CD4-positive, alpha-beta T cell treated with Interferon gamma for 1 hour (primary cell): ENCODE measurements around the gene LMO1.

ENCODE experiments used
- DNase-seq: peaks from one replicate; pipeline ENCODE4 v3.0.0-alpha.2; 2020

Gene LMO1

DNA sequence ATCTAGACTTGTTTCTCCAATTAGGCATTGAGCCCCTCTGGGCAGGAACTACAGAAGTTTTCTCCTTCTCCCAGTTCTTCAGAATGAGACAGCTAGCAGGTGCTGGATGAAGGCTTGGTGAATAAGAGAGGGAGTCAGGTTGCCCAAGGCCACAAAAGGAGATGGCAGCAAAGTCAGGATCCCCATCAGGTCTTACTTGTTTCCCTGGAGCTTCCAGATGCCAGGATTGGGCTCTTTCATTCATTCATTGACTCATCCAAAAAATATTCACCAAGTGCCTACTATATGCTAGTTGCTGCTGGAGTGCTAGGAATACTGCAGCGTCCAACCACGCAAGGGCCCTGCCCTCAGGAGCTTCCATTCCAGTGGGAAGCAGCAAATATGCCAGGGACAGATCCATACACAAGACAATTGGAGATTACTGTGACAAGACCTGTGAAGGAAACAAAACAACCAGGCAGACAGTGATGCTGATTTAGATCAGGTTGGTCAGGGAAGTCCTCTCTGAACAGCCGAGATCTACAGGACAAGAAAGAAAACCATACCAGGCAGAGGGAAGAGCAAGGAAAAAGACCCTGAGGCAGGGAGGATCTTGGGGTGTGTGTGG is 24.6 kb upstream of the LMO1 start:
- DNase-seq: no peak

DNA sequence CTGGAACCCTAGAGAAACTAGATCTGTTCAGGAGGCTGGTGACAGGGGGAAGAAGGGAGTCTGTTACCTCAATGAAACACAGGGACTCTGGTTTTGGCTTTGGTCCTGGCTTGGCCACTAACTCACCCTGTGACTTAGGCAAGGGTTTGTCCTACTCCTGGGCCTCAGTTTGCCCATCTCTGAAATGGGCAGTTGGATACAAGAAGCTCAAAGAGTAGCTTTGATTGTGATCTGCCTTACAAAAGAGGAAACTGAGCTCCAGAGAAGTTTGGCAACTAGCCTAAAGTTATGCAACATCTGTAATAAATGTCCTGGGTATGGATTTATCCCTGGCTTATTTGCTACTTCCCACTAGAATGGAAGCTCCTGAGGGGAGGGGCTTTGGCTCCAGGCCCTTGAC is 24.0 kb upstream of the LMO1 start:
- no peak for DNase-seq

DNA sequence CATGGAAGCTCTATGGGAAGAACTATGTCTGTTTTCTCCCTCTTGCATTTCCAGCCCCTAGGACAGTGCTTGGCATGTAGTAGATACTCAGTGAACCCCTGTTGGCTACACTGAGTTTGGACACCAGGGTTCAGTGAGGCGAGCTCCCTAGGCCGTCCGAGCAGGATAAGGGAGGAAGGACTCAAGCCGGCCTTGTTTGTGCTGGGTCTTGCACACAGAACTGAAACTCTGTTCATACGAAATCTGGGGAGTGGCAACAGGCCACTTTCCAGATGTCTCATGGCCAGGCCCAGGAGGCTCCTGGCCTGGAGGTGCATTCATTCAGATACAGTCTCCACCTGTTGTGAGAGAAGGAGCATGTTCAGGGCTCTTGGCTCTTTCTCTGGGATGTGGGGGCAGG is 23.6 kb upstream of the LMO1 start:
- DNase-seq: no peak

DNA sequence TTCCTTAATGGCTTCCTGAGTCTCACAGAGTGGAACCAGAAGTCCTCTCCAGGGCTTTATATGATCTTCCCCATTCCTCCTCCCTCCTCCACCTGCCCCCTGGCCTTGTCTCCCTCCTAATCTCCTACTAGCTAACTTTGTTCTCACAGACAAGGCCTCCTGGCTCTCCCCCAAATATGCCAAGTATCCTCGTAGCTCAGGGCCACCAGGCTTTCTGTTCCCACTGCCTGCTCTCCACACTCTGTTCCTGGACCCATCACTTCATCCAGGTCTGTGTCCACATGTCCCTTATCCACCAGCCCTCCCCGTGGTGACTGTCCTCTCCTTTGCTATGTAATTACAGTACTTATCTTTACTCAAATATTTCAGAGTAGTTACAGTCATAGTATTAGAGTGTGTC is 23.2 kb upstream of the LMO1 start:
- no peak for DNase-seq

DNA sequence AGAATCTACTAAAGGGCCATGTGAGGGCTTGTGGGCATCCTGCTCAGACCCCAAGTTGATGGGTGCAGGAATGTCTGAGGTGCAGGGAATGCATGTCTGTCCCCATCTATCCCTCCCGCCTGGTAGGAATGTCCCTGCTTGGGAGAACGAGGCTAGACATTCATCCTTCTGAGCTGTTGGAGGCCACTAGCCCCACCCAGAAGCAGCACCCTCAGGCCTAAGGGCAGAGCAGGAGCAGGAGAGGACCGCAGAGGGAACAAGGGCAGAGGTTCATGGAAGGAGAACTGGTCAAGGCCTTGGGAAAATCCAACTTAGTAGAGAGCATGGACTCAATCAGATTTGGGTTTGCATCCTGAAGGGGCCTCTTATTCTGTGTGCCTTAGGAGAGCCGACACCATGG is 22.1 kb upstream of the LMO1 start:
- DNase-seq: no peak

DNA sequence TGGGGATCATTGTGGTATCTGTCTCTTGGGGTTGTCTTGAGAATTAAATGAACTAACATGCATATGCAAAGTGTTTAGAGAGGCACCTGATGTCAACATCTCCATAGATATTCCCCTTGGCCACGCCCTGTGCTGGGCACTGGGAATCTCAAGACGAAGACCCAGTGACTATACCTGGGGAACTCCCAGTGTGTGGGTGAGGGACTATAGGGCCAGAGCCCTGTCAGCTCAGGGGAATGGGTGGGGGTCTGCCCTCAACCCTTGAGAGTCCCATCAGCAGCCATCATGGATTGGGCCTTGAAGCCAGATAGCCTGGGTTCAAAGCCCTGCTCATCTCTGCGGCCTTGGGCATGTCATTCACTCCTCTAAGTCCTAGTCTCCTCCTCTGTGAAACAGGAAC is 21.6 kb upstream of the LMO1 start:
- no peak for DNase-seq

DNA sequence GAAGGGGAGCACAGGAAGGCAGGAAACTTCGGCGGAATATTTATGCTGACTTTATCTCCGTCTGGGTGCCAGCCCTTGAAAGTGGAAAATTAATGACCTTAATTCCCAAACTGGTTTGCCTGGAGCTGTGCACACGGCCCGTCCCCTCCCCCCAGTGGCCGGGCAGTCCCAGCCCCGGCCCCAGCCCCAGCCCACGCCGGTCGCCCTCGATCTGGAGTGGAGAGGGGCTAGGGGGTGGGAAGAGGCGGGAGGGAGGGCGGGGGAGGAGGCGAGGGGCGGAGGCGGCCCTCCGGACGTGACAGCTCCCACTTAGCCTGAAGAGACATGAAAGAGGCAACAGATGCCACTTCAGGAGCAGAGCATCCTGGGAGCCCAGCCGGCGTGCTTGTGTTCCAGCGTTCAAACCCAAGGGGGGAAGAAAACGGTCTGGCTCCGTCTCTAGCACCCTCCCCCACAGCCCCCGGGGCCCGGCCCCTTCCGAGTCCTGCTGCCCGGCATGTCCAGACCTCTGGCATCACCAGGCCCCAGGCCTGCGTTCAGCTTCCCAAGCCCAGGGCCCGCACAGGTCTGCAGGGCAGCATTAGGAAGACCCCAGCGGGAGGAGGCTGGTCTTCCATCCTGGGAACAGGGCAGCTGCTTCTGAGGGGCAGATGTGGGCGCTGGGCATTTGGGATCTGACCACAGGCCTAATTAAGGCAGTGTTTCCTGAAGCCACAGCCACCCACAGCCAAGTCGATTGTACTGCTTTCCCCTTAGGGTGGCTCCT is 20.0 kb upstream of the LMO1 start:
- no peak for DNase-seq

DNA sequence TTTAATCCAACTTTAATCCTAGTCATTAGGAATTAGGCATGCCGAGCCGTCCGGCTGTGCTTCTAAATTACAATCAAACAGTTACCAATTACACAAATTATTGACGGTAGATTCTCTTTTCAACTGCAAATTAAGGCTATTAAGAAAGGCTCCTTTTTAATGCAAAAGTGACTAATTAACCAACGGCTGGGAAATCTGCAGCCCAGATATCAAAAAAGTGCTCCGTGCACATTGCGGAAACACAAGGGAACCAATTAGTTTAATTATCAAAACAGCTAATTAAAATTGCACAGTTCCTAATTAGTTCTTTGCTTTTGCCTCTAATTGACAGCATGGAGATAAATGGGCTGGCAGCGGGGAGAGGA is 19.4 kb upstream of the LMO1 start:
- DNase-seq: no peak

DNA sequence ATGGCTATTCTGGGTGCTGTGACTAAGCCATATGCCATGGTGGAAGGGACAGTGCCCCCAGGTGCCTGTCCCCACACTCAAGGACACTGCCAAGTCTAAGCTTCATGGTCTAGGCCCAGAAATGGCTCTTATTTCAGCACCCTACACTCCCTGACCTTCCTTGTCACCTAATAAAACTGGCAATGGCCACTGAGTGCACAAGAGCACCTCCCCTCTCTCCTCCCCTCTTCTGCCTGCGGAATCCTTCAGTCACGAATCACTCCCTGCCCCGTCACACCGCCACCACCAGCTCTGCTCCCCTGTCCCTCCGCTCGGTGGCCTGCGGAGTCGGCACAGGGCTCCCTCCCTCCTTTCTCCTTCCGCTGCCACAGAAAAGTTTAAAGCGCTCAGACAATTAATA is 19.0 kb upstream of the LMO1 start:
- no peak for DNase-seq

DNA sequence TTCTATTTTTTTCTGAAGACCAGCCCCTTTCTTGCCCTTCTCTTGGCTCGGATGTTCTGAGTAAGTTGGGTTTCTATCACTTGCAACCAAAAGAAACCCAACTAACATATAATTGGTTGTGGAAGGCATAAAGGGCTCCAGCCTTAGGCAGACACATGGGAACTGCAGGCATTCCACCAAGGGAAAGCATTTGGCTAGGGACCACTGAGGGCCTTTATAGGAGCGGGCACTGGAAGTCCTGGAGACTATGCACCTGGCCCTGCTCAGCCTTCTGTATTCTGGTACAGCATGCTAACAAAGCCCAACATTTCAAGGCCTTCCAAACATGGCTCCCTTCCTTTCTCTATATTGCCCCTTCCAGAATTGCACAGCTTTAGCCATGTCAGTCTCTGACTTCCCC is 17.6 kb upstream of the LMO1 start:
- DNase-seq: no peak

DNA sequence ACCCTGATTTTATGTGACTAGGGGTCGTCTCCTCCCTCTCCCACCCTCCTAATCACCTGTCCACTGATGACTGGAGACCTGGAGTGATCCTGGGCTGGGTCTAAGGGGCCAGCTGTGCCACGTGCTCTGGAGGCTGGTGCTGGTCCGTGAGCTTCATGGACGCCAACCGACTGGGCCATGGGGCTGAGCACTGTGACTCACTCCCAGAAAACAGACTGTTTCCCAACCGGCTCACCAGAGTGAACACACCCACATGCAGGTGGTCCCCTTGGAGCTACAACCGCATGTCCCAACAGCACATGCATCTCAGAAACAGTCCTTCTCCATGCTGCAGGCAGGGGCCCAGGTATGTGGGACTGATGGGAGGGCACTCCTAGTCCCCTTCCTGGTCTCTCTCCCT is 14.0 kb upstream of the LMO1 start:
- no peak for DNase-seq

DNA sequence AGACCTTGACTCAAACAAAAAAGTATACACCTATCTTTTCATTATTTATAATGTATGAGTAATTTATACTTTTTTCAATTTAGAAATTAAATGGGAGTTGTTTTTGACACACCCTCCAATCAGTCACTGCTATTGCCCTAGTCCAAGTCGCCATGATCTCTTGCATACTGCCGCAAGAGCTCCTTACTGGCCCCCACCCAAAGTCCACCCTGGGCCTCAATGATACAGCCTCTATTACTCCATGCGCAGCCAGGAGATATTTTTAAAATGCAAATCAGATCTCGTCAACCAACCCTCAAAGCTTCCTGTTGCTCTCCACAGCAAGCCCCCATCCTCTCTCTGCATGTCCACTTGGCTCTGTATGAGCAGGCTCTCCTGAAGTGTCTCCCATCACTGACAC is 12.8 kb upstream of the LMO1 start:
- no peak for DNase-seq

DNA sequence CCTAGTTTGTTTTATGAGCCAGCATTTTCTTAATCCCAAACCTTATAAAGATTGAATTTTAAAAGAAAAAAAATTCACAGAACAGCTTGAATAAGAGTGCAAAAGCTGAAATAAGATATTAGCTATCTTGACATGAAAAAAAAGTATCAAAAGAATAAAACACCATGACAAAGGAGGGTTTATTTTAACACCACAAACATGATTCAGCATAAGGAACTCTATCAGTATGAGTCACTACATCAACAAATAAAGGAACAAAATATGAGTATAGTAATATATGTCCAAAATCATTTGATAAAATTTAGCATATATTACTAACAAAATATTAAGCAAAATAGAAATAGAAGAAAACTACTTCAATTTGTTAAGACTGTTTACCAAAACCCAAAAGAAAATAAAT is 9.6 kb upstream of the LMO1 start:
- DNase-seq: no peak

DNA sequence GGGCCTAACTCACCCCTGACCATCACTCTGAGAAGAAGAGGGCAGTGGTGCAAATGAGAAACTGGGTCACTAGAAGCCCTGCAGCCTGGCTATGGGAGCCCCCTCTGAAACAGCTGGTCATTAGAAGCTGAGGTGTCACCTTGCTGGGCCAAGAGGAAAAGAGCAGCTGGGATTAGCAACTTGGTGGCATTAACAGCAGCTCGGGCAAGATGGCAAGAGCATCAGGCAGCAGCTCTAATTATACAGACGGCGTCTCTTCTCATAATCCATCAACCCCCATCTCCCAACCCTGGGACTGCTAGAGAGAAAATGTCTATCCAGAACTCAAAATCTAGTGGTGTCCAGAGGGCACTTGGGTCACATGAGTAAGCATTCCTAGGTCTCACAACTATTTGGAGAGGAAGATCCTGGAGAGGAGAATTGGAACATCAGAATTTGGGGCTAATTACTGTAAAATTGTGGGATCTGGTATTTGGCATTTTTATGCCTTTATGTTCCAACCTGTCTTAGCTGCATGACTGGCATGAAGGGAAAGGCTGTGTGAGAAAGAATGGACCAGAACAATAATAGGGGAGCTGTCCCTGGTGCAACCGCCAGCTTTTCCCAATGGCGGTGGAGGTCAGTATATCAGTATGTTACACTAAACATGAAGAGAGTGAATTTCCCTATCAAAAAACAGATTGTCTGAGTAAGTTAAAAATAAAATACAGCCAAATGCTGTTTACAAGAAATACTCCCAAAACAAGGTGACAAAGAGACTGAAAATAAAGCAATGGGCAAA is 7.6 kb upstream of the LMO1 start:
- DNase-seq: no peak

DNA sequence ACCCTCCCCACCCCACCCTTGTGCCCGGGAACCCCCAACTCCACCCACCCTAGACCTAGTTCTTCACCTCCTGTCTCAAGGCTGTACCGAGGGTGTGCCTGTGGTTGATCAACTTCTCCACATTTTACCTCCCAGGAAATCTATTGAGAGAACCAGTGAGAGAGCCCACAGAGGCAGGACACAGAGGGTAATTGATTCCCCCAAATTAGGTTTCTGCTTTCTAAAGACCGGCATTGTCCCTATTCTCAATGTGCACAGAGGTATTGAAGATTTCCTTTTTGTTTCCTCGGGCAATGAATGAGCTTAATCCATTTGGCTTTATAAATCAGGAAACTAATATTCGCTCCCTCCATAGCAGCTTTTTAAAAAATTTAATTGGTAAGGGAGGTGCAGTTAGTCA is 6.0 kb upstream of the LMO1 start:
- no peak for DNase-seq

DNA sequence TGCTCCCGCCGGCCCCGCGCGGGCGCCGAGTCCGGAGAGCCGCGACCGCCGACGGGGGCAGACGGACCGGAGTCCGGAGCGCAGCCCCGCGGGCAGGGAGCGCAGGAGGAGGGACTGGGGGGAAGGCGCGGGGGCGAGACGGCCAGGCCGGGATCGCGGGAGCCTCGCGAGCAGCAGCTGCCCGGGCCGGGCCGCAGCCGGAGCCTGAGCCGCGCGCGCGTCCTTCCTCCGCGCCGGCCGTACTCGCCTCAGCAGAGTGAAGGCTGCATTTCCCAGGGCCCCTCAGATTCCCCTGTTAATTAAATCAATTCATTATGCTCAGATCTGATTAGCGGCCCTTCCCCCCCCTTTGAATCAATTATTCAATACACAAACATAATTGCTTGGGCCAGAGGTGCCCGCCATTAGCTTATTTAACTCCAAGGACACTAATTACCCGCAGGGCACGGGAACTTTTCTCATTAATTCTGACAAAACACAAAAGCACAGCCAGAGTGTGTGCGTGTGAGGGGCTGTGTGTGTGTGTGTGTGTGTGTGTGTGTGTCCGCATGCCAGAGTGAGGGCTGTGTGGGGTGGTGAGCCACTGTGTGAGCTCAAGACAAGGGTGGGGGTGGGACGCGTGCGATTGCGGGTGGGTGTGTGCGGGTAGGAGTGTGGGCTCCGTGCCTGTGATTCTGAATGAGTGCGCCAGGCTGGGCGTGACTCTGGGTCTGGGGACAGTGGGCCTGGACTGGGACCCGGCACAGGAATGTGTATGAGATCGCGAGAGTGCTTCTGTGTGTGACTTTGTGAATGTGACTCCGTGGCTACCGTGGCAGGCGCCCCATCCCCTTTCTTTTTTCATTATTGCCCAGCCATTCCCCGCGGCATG is 5.1 kb upstream of the LMO1 start:
- no peak for DNase-seq

DNA sequence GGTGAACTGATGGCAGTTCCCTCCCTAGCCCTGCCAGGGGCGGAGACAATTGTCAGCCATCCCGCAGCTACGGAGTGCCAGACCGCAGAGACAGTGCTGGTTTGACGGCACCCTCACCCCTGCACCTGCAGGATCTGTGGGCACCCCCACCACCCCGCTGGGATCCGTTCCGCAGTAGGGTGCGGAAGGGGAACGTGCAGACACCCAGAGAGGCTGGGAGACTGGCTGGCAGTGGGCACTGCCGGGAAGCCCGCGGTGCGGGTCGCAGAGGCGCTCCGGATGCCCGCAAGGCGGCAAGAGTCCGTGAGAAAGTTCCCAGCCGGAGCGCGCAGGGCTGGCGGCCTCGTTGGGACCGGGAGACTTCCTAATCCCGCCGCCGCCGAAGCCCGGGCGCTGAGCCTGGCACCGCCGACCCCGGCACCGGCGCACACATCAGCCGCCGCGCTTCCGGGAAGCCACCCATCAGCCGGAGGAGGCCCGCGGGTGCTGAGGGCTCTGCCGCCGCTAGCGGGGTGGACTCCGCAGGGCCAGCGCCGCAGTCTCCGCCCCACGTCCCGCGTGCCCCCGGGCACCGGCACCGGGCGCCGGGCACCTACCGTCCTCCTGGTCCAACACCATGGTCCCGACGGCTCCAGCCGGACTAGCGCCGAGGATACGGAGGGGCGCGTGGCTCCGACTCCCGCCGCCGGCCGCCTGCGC is 4.3 kb upstream of the LMO1 start:
- no peak for DNase-seq

DNA sequence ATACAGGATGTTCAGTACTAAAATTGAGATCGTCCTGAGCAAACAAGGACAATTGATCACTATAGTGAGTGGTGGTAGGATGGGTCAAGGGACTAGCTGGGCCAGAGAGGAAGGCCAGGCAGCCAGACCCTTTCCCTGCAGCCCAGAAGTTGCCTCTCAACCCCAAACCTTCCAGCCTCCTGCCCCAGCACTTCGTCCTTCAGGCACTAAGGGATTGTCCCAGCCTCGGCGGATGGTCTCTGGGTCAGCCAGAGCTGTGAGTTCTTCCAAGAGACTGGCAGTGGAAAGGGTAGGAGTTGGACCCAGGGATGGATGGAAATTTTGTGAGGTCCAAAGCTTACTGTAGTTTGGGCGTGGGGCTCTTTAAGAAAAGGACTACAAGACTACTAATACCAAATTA is 3.6 kb upstream of the LMO1 start:
- DNase-seq: no peak

DNA sequence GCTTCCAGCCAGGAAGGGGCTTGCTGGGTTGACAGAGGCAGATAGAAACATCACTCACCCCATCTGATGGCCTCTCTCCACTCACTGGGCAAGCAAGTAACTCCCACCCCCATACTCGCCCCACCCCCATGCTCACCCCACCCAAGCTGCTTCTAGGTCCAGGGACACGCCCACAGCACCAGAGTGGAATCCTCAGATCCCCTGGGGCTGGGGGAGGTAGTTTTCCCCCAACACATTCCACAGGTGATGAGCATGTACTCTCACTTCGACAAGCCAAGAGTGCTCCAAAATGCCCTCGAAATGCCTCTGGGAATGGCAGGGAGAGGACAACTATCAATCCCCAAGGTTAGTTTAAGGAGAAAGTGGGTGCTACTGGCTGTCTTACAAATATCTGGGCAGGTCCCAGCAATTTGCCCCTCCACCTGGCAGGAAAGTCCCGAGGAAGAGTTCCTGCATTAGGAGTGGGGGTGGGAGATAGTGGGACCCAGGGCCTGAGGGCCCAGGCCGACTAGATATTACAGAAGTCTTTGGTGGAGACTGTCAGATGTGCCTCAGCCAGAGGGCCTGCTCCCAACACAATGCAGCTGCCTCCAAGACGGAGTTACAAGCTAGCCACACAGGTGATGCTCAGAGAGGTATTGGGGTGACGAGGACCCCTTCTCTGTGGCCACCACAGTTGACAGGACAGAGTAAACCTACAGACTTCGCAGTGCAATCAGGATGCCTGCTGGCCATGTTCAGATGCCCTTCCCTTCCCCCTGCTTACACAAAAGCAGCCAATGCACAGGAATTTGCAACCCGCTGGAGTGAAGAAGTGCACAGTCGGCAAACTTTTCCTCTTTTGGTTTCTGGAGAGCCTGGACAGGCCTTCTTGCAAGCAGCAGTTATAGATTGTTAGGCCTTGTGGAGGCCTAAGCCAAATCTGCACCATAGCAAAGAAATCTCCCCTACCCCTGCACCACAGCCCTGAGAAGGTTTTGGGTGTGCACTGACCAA is 2.9 kb upstream of the LMO1 start:
- no peak for DNase-seq

DNA sequence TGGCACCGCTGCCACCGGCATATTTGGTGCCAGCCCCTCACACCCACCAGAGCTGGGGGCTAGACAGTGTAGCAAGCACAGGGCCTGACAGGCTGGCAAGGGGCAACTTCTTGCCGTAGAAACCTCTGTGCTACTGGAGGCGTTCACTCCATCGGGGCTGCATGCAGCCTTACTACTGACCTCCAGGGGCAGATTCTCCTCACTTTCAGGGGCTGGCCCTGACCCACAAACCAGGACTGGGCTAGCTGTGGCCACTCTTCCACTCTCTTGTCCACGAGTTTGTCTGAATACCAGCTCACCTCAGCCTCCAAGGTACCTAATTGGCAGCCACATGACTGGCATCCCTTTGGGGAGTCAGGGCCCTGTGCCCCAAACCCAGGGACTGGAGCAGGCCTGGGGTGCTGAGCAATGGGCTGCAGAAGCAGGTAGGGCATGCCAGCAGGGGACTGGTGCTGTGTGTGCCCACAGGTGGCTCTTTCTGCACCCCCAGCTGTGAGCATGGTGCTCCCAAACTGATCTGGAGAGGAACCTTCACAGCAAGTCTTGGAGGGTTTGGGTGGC is 2.1 kb upstream of the LMO1 start:
- DNase-seq: no peak

DNA sequence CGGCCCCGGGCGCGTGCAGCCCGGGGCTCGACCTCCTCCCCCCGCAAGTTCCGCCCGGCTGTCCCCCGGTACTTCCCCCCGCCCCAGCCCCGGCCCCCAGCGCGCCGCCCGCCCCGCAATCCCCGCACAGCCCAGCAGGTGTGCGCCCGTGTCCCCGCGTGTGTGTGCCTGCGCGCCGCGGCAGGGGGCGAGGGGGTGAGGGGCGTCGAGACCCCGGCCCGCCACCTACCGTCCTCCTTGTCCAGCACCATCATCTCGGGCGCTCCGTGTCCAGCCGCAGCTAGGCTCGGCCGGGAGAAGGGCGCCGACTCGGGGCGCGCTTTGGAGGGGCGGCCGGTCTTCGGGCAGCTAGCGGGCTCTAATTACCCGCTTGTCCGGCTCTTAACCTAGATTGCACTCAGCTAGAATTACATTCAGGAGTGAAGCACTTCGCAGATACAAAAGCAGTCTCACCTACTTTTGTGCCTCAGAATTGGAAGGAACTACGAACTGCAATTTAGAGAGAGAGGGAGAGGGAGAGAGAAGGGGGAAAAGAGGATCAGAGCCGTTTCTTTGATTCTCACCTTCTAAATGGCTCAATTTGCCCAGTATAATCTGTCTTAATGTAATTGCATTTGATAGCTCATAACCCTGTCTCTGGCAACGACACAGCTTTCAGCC is 439 bp downstream of the LMO1 start:
- no peak for DNase-seq
